H1 (cell line): ENCODE results near the gene ZFP91. TPM values are rescaled to one million over a fixed set of nuclear protein-coding genes. Genes with fewer than 3 reads are reported as not detected.

Experiments
- CTCF ChIA-PET: fragments of 300-600 bp; sonication (Branson Sonifier 250); formaldehyde crosslinking; loops from one replicate; lab custom pipeline; 2021; ENCODE audit not compliant: partially characterized antibody; lab: Charles Lee
- POLR2A ChIA-PET: fragments of 300-600 bp; sonication (Branson Sonifier 250); formaldehyde crosslinking; loops from one replicate; lab custom pipeline; 2021; ENCODE audit warnings: inconsistent platforms; ENCODE audit not compliant: partially characterized antibody; lab: Charles Lee
- DNase-seq, 2 experiments: peaks; one replicate each; pipeline versions ENCODE4 v3.0.0 to v3.0.0-alpha.2; 2010 to 2022; ENCODE audit warnings: low spot score in 2 of 2, low read depth in 1 of 2, mixed read lengths in 1 of 2
- FAIRE-seq: peaks from 2 replicates; lab custom pipeline; 2011; peaks lifted over from hg19 to GRCh38; lab: Jason Lieb, UNC
- H2AFZ ChIP-seq: 2 replicates; pipeline ENCODE4 v1.8.1; 2012; ENCODE audit warnings: low read length, inconsistent platforms
- H2AK5ac ChIP-seq: 2 replicates; pipeline ENCODE4 v1.6.1; 2013; ENCODE audit warnings: low read depth, low read length
- H2BK120ac ChIP-seq: replicated peaks from 2 replicates; pipeline ENCODE3; 2013; ENCODE audit warnings: low read depth, low read length, inconsistent platforms
- H2BK12ac ChIP-seq: 2 replicates; pipeline ENCODE4 v1.6.1; 2013; ENCODE audit warnings: low read depth, low read length
- H2BK15ac ChIP-seq: 2 replicates; pipeline ENCODE4 v1.6.1; 2013; ENCODE audit warnings: low read length
- H2BK20ac ChIP-seq: 2 replicates; pipeline ENCODE4 v1.6.1; 2013; ENCODE audit warnings: low read length
- H2BK5ac ChIP-seq: 2 replicates; pipeline ENCODE4 v1.6.1; 2013; ENCODE audit warnings: low read depth, low read length
- H3K14ac ChIP-seq: 2 replicates; pipeline ENCODE4 v1.6.1; 2013; ENCODE audit warnings: inconsistent platforms; ENCODE audit not compliant: insufficient read length
- H3K18ac ChIP-seq: 2 replicates; pipeline ENCODE4 v1.6.1; 2013; ENCODE audit warnings: low read length; ENCODE audit errors: extremely low read depth
- H3K23ac ChIP-seq: 2 replicates; pipeline ENCODE4 v1.6.1; 2013; ENCODE audit warnings: inconsistent platforms; ENCODE audit not compliant: insufficient read length
- H3K23me2 ChIP-seq: 2 replicates; pipeline ENCODE4 v1.6.1; 2013; ENCODE audit warnings: low read depth, low read length
- H3K27ac ChIP-seq: 2 replicates; pipeline ENCODE4 v1.6.1; 2011; ENCODE audit warnings: low read depth, low read length, inconsistent platforms
- H3K27me3 ChIP-seq, 4 experiments: replicated peaks in 1 of 4; 1 replicate in 1 of 4; 2 replicates in 3 of 4; pipeline versions ENCODE4 v1.6.1 to v1.8.1; 2011 to 2013; ENCODE audit warnings: low read length in 3 of 4, mild to moderate bottlenecking in 3 of 4, inconsistent platforms in 2 of 4, mixed read lengths in 2 of 4, moderate library complexity in 1 of 4; ENCODE audit not compliant: control insufficient read depth in 3 of 4, insufficient read depth in 3 of 4; ENCODE audit errors: extremely low read depth in 1 of 4
- H3K36me3 ChIP-seq, 4 experiments: 2 replicates each; pipeline versions ENCODE4 v1.6.1 to v1.8.1; 2011 to 2013; ENCODE audit warnings: mild to moderate bottlenecking in 4 of 4, low read length in 3 of 4, moderate library complexity in 2 of 4, control low read depth in 1 of 4, inconsistent platforms in 1 of 4; ENCODE audit not compliant: insufficient read depth in 4 of 4, control insufficient read depth in 2 of 4
- H3K4ac ChIP-seq: replicated peaks from 2 replicates; pipeline ENCODE3; 2013; ENCODE audit warnings: low read length, low read depth, mixed read lengths, inconsistent platforms; ENCODE audit not compliant: insufficient read length
- H3K4me1 ChIP-seq, 4 experiments: replicated peaks in 1 of 4; 1 replicate in 1 of 4; 2 replicates in 3 of 4; pipeline versions ENCODE4 v1.6.1 to v1.8.1; 2011 to 2013; ENCODE audit warnings: low read length in 3 of 4, inconsistent platforms in 2 of 4, mixed read lengths in 1 of 4; ENCODE audit not compliant: insufficient read depth in 4 of 4, control insufficient read depth in 3 of 4
- H3K4me2 ChIP-seq, 2 experiments: 2 replicates each; pipeline versions ENCODE4 v1.6.1 to v1.8.1; 2011 to 2013; ENCODE audit warnings: low read depth in 2 of 2, low read length in 2 of 2, control low read depth in 1 of 2, inconsistent platforms in 1 of 2, mild to moderate bottlenecking in 1 of 2; ENCODE audit not compliant: insufficient read depth in 1 of 2
- H3K4me3 ChIP-seq, 4 experiments: fragments of 200-600, 300-600 bp in 1 of 4; sonication (generic), shearing (Covaris generic), sonication (Bioruptor Twin) in 1 of 4; 2 replicates each; pipeline versions ENCODE4 v1.5.1 to v1.8.1; 2011 to 2016; ENCODE audit warnings: low read length in 4 of 4, low read depth in 3 of 4, control low read depth in 2 of 4, inconsistent platforms in 2 of 4, mild to moderate bottlenecking in 2 of 4, mixed read lengths in 1 of 4, moderate library complexity in 1 of 4; ENCODE audit not compliant: insufficient read depth in 2 of 4; ENCODE audit errors: extremely low read depth in 1 of 4
- H3K56ac ChIP-seq: replicated peaks from 2 replicates; pipeline ENCODE3; 2013; ENCODE audit warnings: low read depth, mild to moderate bottlenecking, mixed read lengths, low read length, inconsistent platforms; ENCODE audit not compliant: insufficient read length
- H3K79me1 ChIP-seq: 2 replicates; pipeline ENCODE4 v1.6.1; 2013; ENCODE audit warnings: low read depth, low read length, control low read depth
- H3K79me2 ChIP-seq, 2 experiments: 2 replicates each; pipeline versions ENCODE4 v1.6.1 to v1.8.1; 2012 to 2013; ENCODE audit warnings: low read length in 2 of 2, mild to moderate bottlenecking in 2 of 2, inconsistent platforms in 1 of 2; ENCODE audit not compliant: insufficient read depth in 2 of 2, control insufficient read depth in 1 of 2
- H3K9ac ChIP-seq, 4 experiments: replicated peaks in 1 of 4; 1 replicate in 1 of 4; 2 replicates in 3 of 4; pipeline versions ENCODE4 v1.6.1 to v1.8.1; 2011 to 2013; ENCODE audit warnings: low read depth in 3 of 4, low read length in 3 of 4, control low read depth in 2 of 4, mild to moderate bottlenecking in 2 of 4, moderate library complexity in 2 of 4, inconsistent platforms in 1 of 4; ENCODE audit errors: extremely low read depth in 1 of 4
- H3K9me3 ChIP-seq, 2 experiments: 2 replicates each; pipeline versions ENCODE4 v1.6.1 to v1.8.1; 2012 to 2013; ENCODE audit warnings: mild to moderate bottlenecking in 2 of 2, moderate library complexity in 2 of 2, control low read depth in 1 of 2, inconsistent platforms in 1 of 2, low read depth in 1 of 2, low read length in 1 of 2, mixed read lengths in 1 of 2; ENCODE audit not compliant: insufficient read depth in 2 of 2
- H4K20me1 ChIP-seq, 2 experiments: replicated peaks in 1 of 2; 2 replicates each; pipeline versions ENCODE3 to v1.8.1; 2011 to 2013; ENCODE audit warnings: inconsistent platforms in 2 of 2, low read length in 2 of 2, mild to moderate bottlenecking in 1 of 2; ENCODE audit not compliant: insufficient read depth in 2 of 2, control insufficient read depth in 1 of 2
- H4K5ac ChIP-seq: 2 replicates; pipeline ENCODE4 v1.6.1; 2013; ENCODE audit warnings: low read length, low read depth, mixed read lengths, inconsistent platforms; ENCODE audit not compliant: insufficient read length
- H4K8ac ChIP-seq: 2 replicates; pipeline ENCODE4 v1.8.0; 2013; ENCODE audit warnings: mild to moderate bottlenecking, moderate library complexity, low read length, inconsistent platforms; ENCODE audit not compliant: insufficient read depth; ENCODE audit errors: extremely low read depth
- H4K91ac ChIP-seq: replicated peaks from 2 replicates; pipeline ENCODE3; 2013; ENCODE audit warnings: low read length, mixed read lengths, inconsistent platforms; ENCODE audit not compliant: insufficient read length
- BCL11A ChIP-seq, 2 experiments: IDR thresholded peaks; one replicate each; pipeline ENCODE4 v1.6.1; 2011; ENCODE audit warnings: low read depth in 2 of 2, low read length in 2 of 2, mild to moderate bottlenecking in 2 of 2
- EZH2 ChIP-seq: fragments of 200-600 bp; sonication (generic); IDR thresholded peaks from 2 replicates; pipeline ENCODE4 v1.7.1; 2012; ENCODE audit warnings: low read depth, mild to moderate bottlenecking, moderate library complexity, low read length, inconsistent platforms; ENCODE audit not compliant: severe bottlenecking
- KDM5A ChIP-seq: fragments of 200-600 bp; IDR thresholded peaks from 2 replicates; pipeline ENCODE4 v1.7.1; 2012; ENCODE audit warnings: mild to moderate bottlenecking, low read length, inconsistent platforms, mixed read lengths
- RBBP5 ChIP-seq: IDR thresholded peaks from 2 replicates; pipeline ENCODE4 v1.7.1; 2012; ENCODE audit warnings: low read depth, mild to moderate bottlenecking, inconsistent platforms, low read length, moderate library complexity, borderline replicate concordance
- RFX5 ChIP-seq: IDR thresholded peaks from 2 replicates; pipeline ENCODE4 v1.6.1; 2011; ENCODE audit warnings: low read depth, low read length, improper control_type of control experiment, borderline replicate concordance
- SIX5 ChIP-seq: IDR thresholded peaks from 2 replicates; pipeline ENCODE4 v1.6.1; 2011; ENCODE audit warnings: mild to moderate bottlenecking, low read depth, low read length
- TBP ChIP-seq: IDR thresholded peaks from 2 replicates; pipeline ENCODE4 v1.6.1; 2011; ENCODE audit warnings: low read depth, low read length, improper control_type of control experiment
- ZNF274 ChIP-seq: IDR thresholded peaks from 2 replicates; pipeline ENCODE4 v1.7.0; 2012; ENCODE audit warnings: low read length, borderline replicate concordance; ENCODE audit errors: extremely low read depth
- WGBS, 2 experiments: shearing (Covaris generic) in 1 of 2; methylation state at CpG; one replicate each; pipeline versions ENCODE4 v1.1.6 to v1.1.7; 2013 to 2015; ENCODE audit warnings: low lambda C conversion rate in 2 of 2, mixed read lengths in 2 of 2, inconsistent platforms in 1 of 2, low coverage in 1 of 2, missing lambda C conversion rate in 1 of 2; ENCODE audit not compliant: insufficient replicate concordance in 2 of 2, insufficient coverage in 1 of 2, insufficient read length in 1 of 2; ENCODE audit errors: extremely low coverage in 1 of 2, missing lambda C conversion rate in 1 of 2; 5-methylcytosine and 5-hydroxymethylcytosine counted together
- polyA plus RNA-seq, 7 experiments: library from polyadenylated mRNA; depleted of rRNA in 3 of 7; stranded (reverse) in 5 of 7; unstranded in 2 of 7; fragments of >200 nt in 5 of 7; fragments of 200-250 nt in 2 of 7; gene quantifications; 1 replicate in 5 of 7; 2 replicates in 1 of 7; 4 replicates in 1 of 7; pipeline versions ENCODE4 v1.2.1 to v1.2.3, GENCODE V29; 2011 to 2013; ENCODE audit warnings: missing spikeins in 2 of 7, mixed read lengths in 2 of 7
- total RNA-seq: library from RNA; stranded (reverse); fragmentation: NEBNext Ultra II Directional; extraction: Animal tissue kit (Norgen Biotek cat#: 25700); gene quantifications from 2 replicates; pipeline ENCODE4 v1.2.1, GENCODE V29; 2021

Gene ZFP91
- total and polyA plus RNA-seq, 2 of the 8 experiments (the other 6 are each of a cell fraction or from before 2014, with no cell fraction given): 10.7 to 29.0 TPM

GRCh38 chr11:58613228-58613627 is 34.4 kb downstream of the ZFP91 start:
- no peaks in the 10 kb centered on the region for H3K23me2 ChIP-seq
- no peak for TF ChIP-seq SIX5
- TF ChIP-seq ZNF274: no peak
- no peak for TF ChIP-seq RBBP5
- TF ChIP-seq RFX5: no peak
- TF ChIP-seq EZH2: no peak
- TF ChIP-seq TBP: no peak
- TF ChIP-seq BCL11A (IDR thresholded peaks at IDR 0.05; ENCODE audit: low read depth in 2 of 2, low read length in 2 of 2): no peak
- no peak for TF ChIP-seq KDM5A
- TF ChIP-seq, all 59 proteins: peak for 0
- Histone ChIP-seq H2BK5ac (no peak overlapping the region), H3K9ac (no peak overlapping the region), H2BK20ac (no peak overlapping the region), H3K79me2 (peaks cover 0 to 10% of the 10 kb centered on the region in 2 experiments; a peak in 2 of 4 replicates), H3K36me3 (peaks cover 29 to 84% (median 63%) of the 10 kb centered on the region in 4 experiments), H3K23ac (no peak overlapping the region), H2AK5ac (no peak overlapping the region), H3K27me3 (no peaks in the 10 kb centered on the region), H3K4ac (no peak overlapping the region), H2BK120ac (no peak overlapping the region), H4K20me1 (peaks cover 0 to 3% of the 10 kb centered on the region in 2 experiments), H3K14ac (no peak overlapping the region), H3K79me1 (no peaks in the 10 kb centered on the region), H2BK12ac (no peak overlapping the region), H4K5ac (no peak overlapping the region), H3K18ac (no peak overlapping the region), H3K9me3 (no peaks in the 10 kb centered on the region), H3K27ac (no peak overlapping the region), H4K8ac (no peak overlapping the region), H3K4me1 (no peaks in the 10 kb centered on the region), H3K4me2 (no peak overlapping the region), H2AFZ (no peak overlapping the region), H3K56ac (no peak overlapping the region), H2BK15ac (no peak overlapping the region), H3K4me3 (no peak overlapping the region), H4K91ac (no peak overlapping the region)
- DNase-seq (no peak), FAIRE-seq (no peak)
- POLR2A ChIA-PET: interaction anchor here (1.2 kb wide), 1 partner anchor 11 kb away, joined by 3 read pairs; no protein-coding TSS in a partner anchor
- CTCF ChIA-PET: no interaction called here
- WGBS, 2 experiments: 91% methylated on average over 2 of the region's 2 CpGs; no CpG with 5 or more reads in 1 of the 2 experiments
